ENCODE measurements around the gene ALDH3B1. TPM values are rescaled to one million over a fixed set of nuclear protein-coding genes. Genes with fewer than 3 reads are reported as not detected.

The ALDH3B1 gene
- total RNA-seq, 2 donors from 2014 or later: 1.1 TPM

- no peaks in the 10 kb centered on the region for H3K36me3 Mint-ChIP-seq (ENCODE audit: low read depth)
- H3K27me3 Mint-ChIP-seq: peaks cover 12% of the 10 kb centered on the region
- no peak overlapping the region for H3K27ac Mint-ChIP-seq
- H3K9me3 ChIP-seq (ENCODE audit: control insufficient read depth, low read length, poor library complexity, severe bottlenecking): no peaks in the 10 kb centered on the region
- ATAC-seq (no peak), DNase-seq (no peak)
- H3K4me3 Mint-ChIP-seq: no peak overlapping the region
- peaks cover 7% of the 10 kb centered on the region for H3K4me1 Mint-ChIP-seq
Observed at GRCh38 chr11:68012843-68013610, 2.9 kb downstream of the ALDH3B1 start.

- no peak overlapping the region for H3K4me3 Mint-ChIP-seq
- peaks cover 7% of the 10 kb centered on the region for H3K4me1 Mint-ChIP-seq
Observed at GRCh38 chr11:68013611-68014156, 3.6 kb downstream of the ALDH3B1 start.

DNA sequence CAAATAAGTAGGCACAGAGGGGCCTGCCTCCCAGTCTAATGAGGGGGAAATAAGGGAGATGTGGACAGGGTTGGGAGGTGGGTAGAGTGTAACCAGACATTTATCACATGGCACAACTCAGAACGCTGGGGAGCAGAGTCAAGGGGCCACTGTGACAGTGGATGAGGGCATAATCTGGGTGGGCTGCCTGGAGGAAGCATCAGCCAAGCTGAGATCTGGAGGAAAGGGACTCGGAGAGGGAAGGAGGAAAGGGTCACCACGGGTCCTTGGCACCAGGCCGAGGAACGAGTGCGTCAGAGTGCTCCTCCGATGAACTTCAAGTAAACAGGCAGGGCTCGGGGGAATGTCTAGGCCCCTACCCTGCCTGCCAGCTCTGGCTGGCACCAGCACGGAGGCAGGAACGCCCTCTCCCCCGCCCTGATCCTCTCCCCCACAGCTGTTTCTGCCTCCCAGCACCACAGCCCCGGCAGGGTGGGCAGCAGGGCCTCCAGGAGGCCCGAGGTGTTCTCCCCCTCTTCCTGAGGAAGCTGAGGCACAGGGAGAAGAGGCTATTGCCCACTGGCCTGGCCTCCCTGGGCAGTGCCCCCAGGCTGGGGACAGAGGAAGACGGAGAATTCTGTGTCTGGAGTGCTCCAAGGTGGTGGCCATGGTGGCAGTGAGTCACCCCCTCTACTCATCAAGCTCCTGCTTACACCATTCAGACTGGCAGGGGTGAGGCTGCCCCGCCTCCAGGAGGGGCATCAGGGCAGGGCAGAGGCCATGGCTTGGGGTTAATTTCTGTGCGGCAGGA, 4.2 kb downstream of the ALDH3B1 start:
- no peaks in the 10 kb centered on the region for H3K9me3 ChIP-seq (ENCODE audit: control insufficient read depth, low read length, poor library complexity, severe bottlenecking)
- Mint-ChIP-seq H3K27ac (no peak overlapping the region), H3K27me3 (peaks cover 5% of the 10 kb centered on the region), H3K36me3 (ENCODE audit: low read depth) (no peaks in the 10 kb centered on the region), H3K4me1 (peaks cover 2% of the 10 kb centered on the region), H3K4me3 (no peak overlapping the region)
- DNase-seq: no peak
- peak; percentile 49 for ATAC-seq

More at GRCh38 chr11:68013611-68014156, 3.6 kb downstream of the ALDH3B1 start:
- no peak for ATAC-seq
- no peaks in the 10 kb centered on the region for H3K36me3 Mint-ChIP-seq (ENCODE audit: low read depth)
- no peak for DNase-seq
- H3K27me3 Mint-ChIP-seq: peaks cover 12% of the 10 kb centered on the region
- no peaks in the 10 kb centered on the region for H3K9me3 ChIP-seq (ENCODE audit: control insufficient read depth, low read length, poor library complexity, severe bottlenecking)
- H3K27ac Mint-ChIP-seq: no peak overlapping the region

- peaks cover under 1% of the 10 kb centered on the region for H3K4me1 Mint-ChIP-seq
- ATAC-seq: no peak
- no peaks in the 10 kb centered on the region for H3K9me3 ChIP-seq (ENCODE audit: control insufficient read depth, low read length, poor library complexity, severe bottlenecking)
- H3K36me3 Mint-ChIP-seq (ENCODE audit: low read depth): no peaks in the 10 kb centered on the region
- H3K27me3 Mint-ChIP-seq: peaks cover 5% of the 10 kb centered on the region
- no peak overlapping the region for H3K27ac Mint-ChIP-seq
- DNase-seq: no peak
- H3K4me3 Mint-ChIP-seq: no peak overlapping the region
Observed at GRCh38 chr11:68014947-68015447, 4.9 kb downstream of the ALDH3B1 start.

DNA sequence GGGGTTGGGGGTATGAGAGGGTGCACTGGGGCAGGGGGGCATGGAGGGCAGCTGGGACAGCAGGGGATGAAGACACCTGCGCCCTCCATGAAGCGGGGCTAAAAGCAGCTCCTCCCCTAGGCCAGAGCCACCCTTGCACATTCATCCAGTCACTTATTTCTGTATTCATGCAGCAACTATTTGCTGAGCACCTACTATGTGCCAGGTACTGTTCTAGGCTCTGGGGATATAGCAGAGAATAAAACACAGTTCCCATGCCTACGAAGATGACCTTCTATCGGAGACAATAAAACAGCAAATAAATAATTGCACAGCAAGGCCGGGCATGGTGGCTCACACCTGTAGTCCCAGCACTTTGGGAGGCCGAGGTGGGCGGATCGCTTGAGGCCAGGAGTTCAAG, 5.3 kb downstream of the ALDH3B1 start:
- no peaks in the 10 kb centered on the region for H3K36me3 Mint-ChIP-seq (ENCODE audit: low read depth)
- H3K27me3 Mint-ChIP-seq: peaks cover 7% of the 10 kb centered on the region
- DNase-seq (no peak), ATAC-seq (no peak)
- H3K27ac Mint-ChIP-seq: no peak overlapping the region
- H3K9me3 ChIP-seq (ENCODE audit: control insufficient read depth, low read length, poor library complexity, severe bottlenecking): no peaks in the 10 kb centered on the region
- no peak overlapping the region for H3K4me3 Mint-ChIP-seq
- H3K4me1 Mint-ChIP-seq: no peaks in the 10 kb centered on the region

DNA sequence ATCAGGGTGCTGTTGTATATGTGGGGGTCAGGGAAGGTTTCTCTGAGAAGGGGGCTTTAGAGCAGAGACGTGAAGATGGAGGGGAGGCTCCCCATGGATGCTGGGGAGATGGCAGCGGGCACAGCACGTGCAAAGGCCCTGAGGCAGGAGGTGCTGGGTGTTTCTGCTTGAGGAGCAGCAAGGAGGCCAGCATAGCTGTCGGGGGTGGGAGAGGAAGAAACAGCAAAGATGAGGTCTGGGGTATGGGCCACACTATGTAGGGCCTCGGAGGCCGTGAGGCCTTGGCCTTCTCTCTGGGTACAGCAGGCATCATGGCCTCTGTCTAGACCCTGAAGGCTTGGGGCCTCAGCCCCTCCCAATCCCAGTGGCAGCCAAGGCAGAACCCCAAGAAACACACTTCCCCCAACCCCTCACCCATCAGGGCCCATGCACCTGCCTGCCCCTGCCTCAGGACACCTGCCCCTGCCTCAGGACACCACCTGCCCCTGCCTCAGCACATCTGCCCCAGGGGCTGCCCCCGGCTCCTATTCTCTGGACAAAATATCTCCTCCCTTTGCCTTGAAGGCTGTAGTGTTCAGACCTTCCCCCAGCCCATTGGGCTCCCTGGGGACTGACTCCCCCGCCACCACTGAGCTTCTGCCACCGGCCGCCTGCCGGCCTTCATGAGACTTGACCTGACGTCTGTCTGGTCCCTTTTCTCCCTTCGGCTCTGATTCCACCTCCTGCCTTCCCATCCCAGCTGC, 6.2 kb downstream of the ALDH3B1 start:
- no peaks in the 10 kb centered on the region for H3K4me1 Mint-ChIP-seq
- no peak for DNase-seq
- H3K27me3 Mint-ChIP-seq: peaks cover 11% of the 10 kb centered on the region
- H3K9me3 ChIP-seq (ENCODE audit: control insufficient read depth, low read length, poor library complexity, severe bottlenecking): no peaks in the 10 kb centered on the region
- no peak overlapping the region for H3K4me3 Mint-ChIP-seq
- no peaks in the 10 kb centered on the region for H3K36me3 Mint-ChIP-seq (ENCODE audit: low read depth)
- no peak overlapping the region for H3K27ac Mint-ChIP-seq
- ATAC-seq: no peak

DNA sequence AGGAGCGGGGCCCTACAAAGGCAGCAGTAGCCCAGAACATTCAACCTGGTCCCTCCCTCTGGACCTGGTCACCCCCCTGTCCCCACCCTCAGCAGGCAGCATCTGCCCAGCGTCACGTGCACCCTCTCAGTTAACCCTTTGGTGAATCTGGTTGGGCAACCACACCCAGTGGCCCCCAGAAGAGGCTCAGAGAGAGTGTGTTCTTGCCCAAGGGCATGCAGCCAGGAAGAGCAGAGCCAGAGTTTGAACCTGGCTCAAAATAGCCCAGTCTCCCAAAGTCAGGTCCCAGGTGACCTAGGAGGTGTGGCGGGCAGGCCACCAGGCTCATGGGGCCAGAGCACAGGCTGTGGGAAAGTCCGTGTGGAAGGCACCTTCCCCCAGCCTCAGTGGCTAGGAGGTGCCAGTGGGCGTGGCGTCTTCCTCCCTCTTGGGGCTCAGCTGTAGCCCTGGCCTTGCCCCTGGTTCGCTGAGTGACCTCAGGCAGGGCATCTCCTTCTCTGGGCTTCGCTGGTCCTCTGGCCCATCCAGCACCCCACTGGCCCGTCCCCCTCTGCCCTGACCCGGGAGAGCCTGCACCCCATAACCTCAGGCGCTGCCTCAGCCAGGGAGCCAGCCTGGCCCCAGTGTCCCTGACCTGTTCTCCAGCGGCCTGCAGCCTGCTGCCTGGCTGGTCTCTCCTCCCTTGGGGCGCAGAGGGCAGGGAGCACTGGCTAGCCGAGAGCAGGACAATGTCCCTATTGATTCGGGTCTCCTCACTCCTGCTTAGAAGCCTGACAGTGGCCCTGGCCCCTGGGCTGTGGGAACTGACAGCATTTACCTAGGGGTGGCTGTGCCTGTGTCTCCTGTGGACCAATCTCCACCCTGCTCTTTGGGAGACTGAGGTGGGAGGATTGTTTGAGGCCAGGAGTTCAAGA, 7.0 kb downstream of the ALDH3B1 start:
- ATAC-seq: no peak
- no peaks in the 10 kb centered on the region for H3K9me3 ChIP-seq (ENCODE audit: control insufficient read depth, low read length, poor library complexity, severe bottlenecking)
- H3K27me3 Mint-ChIP-seq: peaks cover 11% of the 10 kb centered on the region
- H3K4me3 Mint-ChIP-seq: no peak overlapping the region
- no peak for DNase-seq
- no peaks in the 10 kb centered on the region for H3K4me1 Mint-ChIP-seq
- H3K27ac Mint-ChIP-seq: no peak overlapping the region
- H3K36me3 Mint-ChIP-seq (ENCODE audit: low read depth): no peaks in the 10 kb centered on the region

GRCh38 chr11:68017980-68018729, 8.0 kb downstream of the ALDH3B1 start:
- H3K4me1 Mint-ChIP-seq: no peaks in the 10 kb centered on the region
- no peak overlapping the region for H3K27ac Mint-ChIP-seq
- no peaks in the 10 kb centered on the region for H3K36me3 Mint-ChIP-seq (ENCODE audit: low read depth)
- no peaks in the 10 kb centered on the region for H3K9me3 ChIP-seq (ENCODE audit: control insufficient read depth, low read length, poor library complexity, severe bottlenecking)
- H3K4me3 Mint-ChIP-seq: peak overlapping the region; percentile 57
- DNase-seq (no peak), ATAC-seq (no peak)
- H3K27me3 Mint-ChIP-seq: peaks cover 11% of the 10 kb centered on the region

DNA sequence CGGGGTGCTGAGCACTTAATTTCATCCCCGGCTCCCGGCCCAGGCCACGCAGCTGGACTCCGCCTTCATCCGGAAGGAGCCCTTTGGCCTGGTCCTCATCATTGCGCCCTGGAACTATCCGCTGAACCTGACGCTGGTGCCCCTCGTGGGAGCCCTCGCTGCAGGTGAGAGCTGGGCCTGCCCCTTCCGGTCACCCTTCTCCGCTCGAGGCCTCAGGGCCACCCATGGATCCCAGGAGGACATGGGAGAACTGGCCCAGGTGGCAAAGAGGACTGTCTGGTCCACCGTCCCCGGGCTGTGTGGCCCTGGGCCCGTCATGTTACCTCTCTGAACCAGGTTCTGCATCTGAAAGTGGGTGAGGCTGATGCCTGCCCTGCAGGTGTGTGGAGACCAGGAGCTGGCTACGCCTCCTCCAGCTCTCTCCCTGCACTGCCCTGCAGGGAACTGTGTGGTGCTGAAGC, 8.6 kb downstream of the ALDH3B1 start:
- Mint-ChIP-seq H3K4me3 (no peak overlapping the region), H3K4me1 (no peaks in the 10 kb centered on the region), H3K27ac (no peak overlapping the region), H3K27me3 (peaks cover 10% of the 10 kb centered on the region), H3K36me3 (ENCODE audit: low read depth) (no peaks in the 10 kb centered on the region)
- H3K9me3 ChIP-seq (ENCODE audit: control insufficient read depth, low read length, poor library complexity, severe bottlenecking): no peaks in the 10 kb centered on the region
- ATAC-seq (no peak), DNase-seq (no peak)

DNA sequence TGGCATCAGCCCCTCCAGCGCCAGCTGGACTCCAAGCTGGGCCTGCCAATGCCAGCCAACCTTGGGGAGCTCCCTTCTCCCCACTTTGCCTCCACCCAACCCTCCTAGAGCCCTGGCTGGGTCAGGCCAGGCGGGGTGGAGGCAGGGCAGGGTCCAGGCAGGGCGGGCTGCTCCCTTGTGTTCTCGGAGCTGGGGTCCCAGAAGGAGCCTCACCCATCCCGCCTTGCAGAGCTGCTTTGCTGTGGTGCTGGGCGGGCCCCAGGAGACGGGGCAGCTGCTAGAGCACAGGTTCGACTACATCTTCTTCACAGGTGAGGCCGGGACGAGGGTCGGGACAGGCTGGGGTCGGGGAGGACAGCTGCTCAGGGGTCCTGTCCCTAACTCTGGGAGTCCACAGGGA, 9.4 kb downstream of the ALDH3B1 start:
- ATAC-seq: no peak
- Mint-ChIP-seq H3K4me3 (no peak overlapping the region), H3K4me1 (no peaks in the 10 kb centered on the region), H3K27ac (no peak overlapping the region), H3K27me3 (peaks cover 5% of the 10 kb centered on the region), H3K36me3 (ENCODE audit: low read depth) (no peaks in the 10 kb centered on the region)
- H3K9me3 ChIP-seq (ENCODE audit: control insufficient read depth, low read length, poor library complexity, severe bottlenecking): no peaks in the 10 kb centered on the region
- DNase-seq: no peak

DNA sequence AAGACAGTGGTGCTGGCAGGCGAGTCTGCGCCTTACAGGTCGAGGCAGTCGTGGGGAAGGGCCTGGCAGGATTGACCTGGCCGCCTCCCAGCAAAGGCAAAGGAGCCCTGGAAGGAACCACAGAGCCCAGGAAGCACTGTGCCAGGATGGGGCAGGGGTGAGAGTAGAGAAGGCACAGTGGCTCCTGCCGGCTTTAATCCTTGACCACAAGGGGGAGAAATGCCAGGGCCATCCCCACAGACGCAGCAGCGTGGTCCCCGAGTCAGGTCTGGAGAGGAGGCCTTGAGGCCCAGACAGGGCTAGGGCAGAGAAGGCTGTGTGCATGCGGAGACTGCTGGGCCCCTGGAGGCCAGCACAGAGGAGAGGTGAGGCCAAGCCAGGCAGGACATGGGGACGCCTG, 10.4 kb downstream of the ALDH3B1 start:
- Mint-ChIP-seq H3K27me3 (peaks cover 5% of the 10 kb centered on the region), H3K27ac (no peak overlapping the region), H3K4me1 (no peaks in the 10 kb centered on the region), H3K4me3 (no peak overlapping the region), H3K36me3 (ENCODE audit: low read depth) (no peaks in the 10 kb centered on the region)
- no peak for DNase-seq
- no peak for ATAC-seq
- no peaks in the 10 kb centered on the region for H3K9me3 ChIP-seq (ENCODE audit: control insufficient read depth, low read length, poor library complexity, severe bottlenecking)
